HepG2 (cell line): ENCODE measurements around the gene NPDC1. TPM values are rescaled to one million over a fixed set of nuclear protein-coding genes. Genes with fewer than 3 reads are reported as not detected.

Experiments
- ARNTL ChIP-seq: sonication (generic); formaldehyde crosslinking; IDR thresholded peaks from 2 replicates; pipeline ENCODE4 v1.4.0; 2020; ENCODE audit warnings: mild to moderate bottlenecking, missing genetic modification reagents
- ATAD3A ChIP-seq: sonication (generic); formaldehyde crosslinking; IDR thresholded peaks from 2 replicates; pipeline ENCODE4 v1.4.0; 2020; ENCODE audit warnings: missing genetic modification reagents
- CERS6 ChIP-seq: sonication (generic); formaldehyde crosslinking; IDR thresholded peaks from 2 replicates; pipeline ENCODE4 v1.5.0; 2020; ENCODE audit warnings: missing genetic modification reagents
- DBP ChIP-seq: sonication (generic); formaldehyde crosslinking; IDR thresholded peaks from 2 replicates; pipeline ENCODE4 v1.4.0; 2020; ENCODE audit warnings: missing genetic modification reagents; ENCODE audit errors: not compliant biosample characterization
- GZF1 ChIP-seq: sonication (generic); formaldehyde crosslinking; IDR thresholded peaks from 2 replicates; pipeline ENCODE4 v1.5.1; 2020; ENCODE audit warnings: mild to moderate bottlenecking, missing genetic modification reagents
- HOXA5 ChIP-seq: sonication (generic); formaldehyde crosslinking; IDR thresholded peaks from 2 replicates; pipeline ENCODE4 v1.4.0; 2020; ENCODE audit warnings: missing genetic modification reagents
- MED13 ChIP-seq: sonication (generic); formaldehyde crosslinking; IDR thresholded peaks from 2 replicates; pipeline ENCODE4 v1.5.0; 2020; ENCODE audit warnings: missing genetic modification reagents
- REST ChIP-seq, 2 experiments: IDR thresholded peaks; 2 replicates each; pipeline ENCODE4 v1.6.1; 2011 to 2012; ENCODE audit warnings: low read length in 2 of 2, borderline replicate concordance in 1 of 2, low read depth in 1 of 2, mild to moderate bottlenecking in 1 of 2, moderate library complexity in 1 of 2
- SRF ChIP-seq: IDR thresholded peaks from 2 replicates; pipeline ENCODE4 v1.6.1; 2011; ENCODE audit warnings: mild to moderate bottlenecking, low read depth, low read length, moderate library complexity
- XBP1 ChIP-seq: sonication (generic); formaldehyde crosslinking; IDR thresholded peaks from 2 replicates; pipeline ENCODE4 v1.5.0; 2020; ENCODE audit warnings: missing genetic modification reagents
- ZNF282 ChIP-seq: fragments of 450-650 bp; IDR thresholded peaks from 2 replicates; pipeline ENCODE4 v1.6.1; 2018; ENCODE audit not compliant: partially characterized antibody
- ZNF382 ChIP-seq: sonication (generic); formaldehyde crosslinking; IDR thresholded peaks from 2 replicates; pipeline ENCODE4 v1.5.0; 2020; ENCODE audit warnings: missing genetic modification reagents, mild to moderate bottlenecking, borderline replicate concordance
- ZNF574 ChIP-seq: sonication (generic); formaldehyde crosslinking; IDR thresholded peaks from 2 replicates; pipeline ENCODE4 v1.4.0; 2020; ENCODE audit warnings: missing genetic modification reagents
- ZNF747 ChIP-seq: sonication (generic); formaldehyde crosslinking; IDR thresholded peaks from 2 replicates; pipeline ENCODE4 v1.8.1; 2023; ENCODE audit warnings: missing genetic modification reagents, mild to moderate bottlenecking, borderline replicate concordance
- ZNF839 ChIP-seq: sonication (generic); formaldehyde crosslinking; IDR thresholded peaks from 2 replicates; pipeline ENCODE4 v1.4.0; 2020; ENCODE audit warnings: missing genetic modification reagents, mild to moderate bottlenecking, borderline replicate concordance
- ZSCAN21 ChIP-seq: sonication (generic); formaldehyde crosslinking; IDR thresholded peaks from 2 replicates; pipeline ENCODE4 v1.8.0; 2022; ENCODE audit warnings: mild to moderate bottlenecking, missing genetic modification reagents, moderate library complexity, borderline replicate concordance
- ZSCAN22 ChIP-seq: sonication (generic); formaldehyde crosslinking; IDR thresholded peaks from 2 replicates; pipeline ENCODE4 v1.4.0; 2020; ENCODE audit warnings: mild to moderate bottlenecking, missing genetic modification reagents
- polyA plus RNA-seq, 8 experiments: library from polyadenylated mRNA; depleted of rRNA in 3 of 8; stranded (reverse) in 7 of 8; unstranded in 1 of 8; fragments of >200 nt; fragmentation: Illumina TruSeq in 4 of 8; extraction: Trizol in 4 of 8; gene quantifications; 2 replicates each; pipeline versions ENCODE4 v1.2.1 to v1.2.3, GENCODE V29; 2011 to 2016; ENCODE audit warnings: low read depth in 4 of 8, missing spikeins in 1 of 8, mixed read lengths in 1 of 8; ENCODE audit not compliant: insufficient read depth in 1 of 8
- total RNA-seq, 5 experiments: library from RNA; depleted of rRNA; stranded (reverse); fragments of >200 nt; fragmentation: Illumina TruSeq; extraction: Trizol; gene quantifications; 2 replicates each; pipeline ENCODE4 v1.2.3, GENCODE V29; 2016; ENCODE audit warnings: low read depth in 1 of 5

NPDC1 gene
- total and polyA plus RNA-seq, 2 of the 13 experiments (the other 11 are each of a cell fraction or from before 2014, with no cell fraction given), result 0.84 to 5.4 TPM

GRCh38 chr9:137054932-137055384, 9.0 kb upstream of the NPDC1 start (continued):
- TF ChIP-seq ZNF574 (CRISPR knock-in tag) (peak; percentile 9; the same call in 1 of the 2 replicates), ZNF747 (CRISPR knock-in tag) (no peak), CERS6 (CRISPR knock-in tag) (no peak), DBP (CRISPR knock-in tag) (peak; percentile 55), ZNF282 (no peak), ZNF382 (CRISPR knock-in tag) (no peak), XBP1 (CRISPR knock-in tag) (no peak), ZSCAN22 (CRISPR knock-in tag) (no peak), SRF (no peak), ZSCAN21 (CRISPR knock-in tag) (no peak), MED13 (CRISPR knock-in tag) (0 out of 2 replicates have a peak, but pooled peaks have one; percentile 7), HOXA5 (CRISPR knock-in tag) (no peak), ATAD3A (no peak), REST (IDR thresholded peaks at IDR 0.05; ENCODE audit: borderline replicate concordance in 1 of 2, low read depth in 1 of 2, low read length in 2 of 2) (no peak), ZNF839 (CRISPR knock-in tag) (no peak), ARNTL (CRISPR knock-in tag) (peak; percentile 16; the same call in 1 of the 2 replicates), GZF1 (CRISPR knock-in tag) (no peak)
